BLaER1 treated with 17β-estradiol and CSF1 and Interleukin-3, amounts not matched to agents 10 nM and 100 nM (cell line): ENCODE measurements around the gene STAG3.

Experiments used
- H3K27ac ChIP-seq, 11 experiments: shearing (Covaris generic); formaldehyde crosslinking; 2 replicates each; pipeline ENCODE4 v1.8.1; 2022
- H3K27me3 ChIP-seq, 11 experiments: shearing (Covaris generic); formaldehyde crosslinking; 2 replicates each; pipeline ENCODE4 v1.8.1; 2022
- H3K36me3 ChIP-seq, 11 experiments: shearing (Covaris generic); formaldehyde crosslinking; 2 replicates each; pipeline ENCODE4 v1.8.1; 2022
- H3K4me1 ChIP-seq, 10 experiments: shearing (Covaris generic); formaldehyde crosslinking; 2 replicates each; pipeline ENCODE4 v1.8.1; 2022
- H3K4me2 ChIP-seq, 11 experiments: shearing (Covaris generic); formaldehyde crosslinking; 2 replicates each; pipeline ENCODE4 v1.8.1; 2022
- H3K4me3 ChIP-seq, 10 experiments: shearing (Covaris generic); formaldehyde crosslinking; 2 replicates each; pipeline ENCODE4 v1.8.1; 2022
- H3K9ac ChIP-seq, 11 experiments: shearing (Covaris generic); formaldehyde crosslinking; 2 replicates each; pipeline ENCODE4 v1.8.1; 2022
- H3K9me3 ChIP-seq, 11 experiments: shearing (Covaris generic); formaldehyde crosslinking; replicated peaks in 1 of 11; 2 replicates each; pipeline ENCODE4 v1.8.1; 2022
- H4K20me1 ChIP-seq, 11 experiments: shearing (Covaris generic); formaldehyde crosslinking; 2 replicates each; pipeline ENCODE4 v1.8.1; 2022
- Cebpa-rat ChIP-seq, 11 experiments: shearing (Covaris generic); IDR thresholded peaks; 2 replicates each; pipeline ENCODE4 v1.8.1; 2022

Gene STAG3

GRCh38 chr7:100152937-100153666, 24.6 kb upstream of the STAG3 start:
- H3K36me3 ChIP-seq = peaks cover 40 to 72% (median 54%) of the 10 kb centered on the region in 11 experiments
- TF ChIP-seq Cebpa-rat (IDR thresholded peaks at IDR 0.05) = no peak
- H3K4me1 ChIP-seq = peaks cover 71 to 88% (median 83%) of the 10 kb centered on the region in 10 experiments

GRCh38 chr7:100153708-100154535, 23.8 kb upstream of the STAG3 start:
- H3K9ac ChIP-seq = peak overlapping the region in 10 of 11 experiments; percentile 1 to 52 (median 26); a peak in 9 of 22 replicates
- peaks cover 71 to 87% (median 82%) of the 10 kb centered on the region in 10 experiments for H3K4me1 ChIP-seq
- H3K36me3 ChIP-seq = peaks cover 40 to 72% (median 54%) of the 10 kb centered on the region in 11 experiments
- H3K9me3 ChIP-seq = no peaks in the 10 kb centered on the region
- TF ChIP-seq Cebpa-rat (IDR thresholded peaks at IDR 0.05) = no peak
- H3K4me3 ChIP-seq = peak overlapping the region in 1 of 10 experiments; percentile 4; a peak in 1 of 20 replicates
- peak overlapping the region in 8 of 11 experiments; percentile 9 to 74 (median 50); a peak in 12 of 22 replicates for H3K27ac ChIP-seq
- H3K27me3 ChIP-seq = no peaks in the 10 kb centered on the region
- H4K20me1 ChIP-seq = peaks cover 39 to 63% (median 50%) of the 10 kb centered on the region in 11 experiments
- peak overlapping the region in 7 of 11 experiments; percentile 12 to 100 (median 89); a peak in 13 of 22 replicates for H3K4me2 ChIP-seq

More at GRCh38 chr7:100152937-100153666, 24.6 kb upstream of the STAG3 start:
- Histone ChIP-seq H3K9me3 (no peaks in the 10 kb centered on the region), H3K4me3 (peak overlapping the region in 1 of 10 experiments; percentile 4; a peak in 1 of 20 replicates), H3K9ac (peak overlapping the region in 9 of 11 experiments; percentile 1 to 52 (median 30); a peak in 12 of 22 replicates), H3K4me2 (peak overlapping the region; percentile 57 to 100 (median 80); a peak in 21 of 22 replicates), H3K27ac (peak overlapping the region in 9 of 11 experiments; percentile 9 to 74 (median 48); a peak in 17 of 22 replicates), H3K27me3 (no peaks in the 10 kb centered on the region), H4K20me1 (peaks cover 39 to 62% (median 50%) of the 10 kb centered on the region in 11 experiments)

DNA sequence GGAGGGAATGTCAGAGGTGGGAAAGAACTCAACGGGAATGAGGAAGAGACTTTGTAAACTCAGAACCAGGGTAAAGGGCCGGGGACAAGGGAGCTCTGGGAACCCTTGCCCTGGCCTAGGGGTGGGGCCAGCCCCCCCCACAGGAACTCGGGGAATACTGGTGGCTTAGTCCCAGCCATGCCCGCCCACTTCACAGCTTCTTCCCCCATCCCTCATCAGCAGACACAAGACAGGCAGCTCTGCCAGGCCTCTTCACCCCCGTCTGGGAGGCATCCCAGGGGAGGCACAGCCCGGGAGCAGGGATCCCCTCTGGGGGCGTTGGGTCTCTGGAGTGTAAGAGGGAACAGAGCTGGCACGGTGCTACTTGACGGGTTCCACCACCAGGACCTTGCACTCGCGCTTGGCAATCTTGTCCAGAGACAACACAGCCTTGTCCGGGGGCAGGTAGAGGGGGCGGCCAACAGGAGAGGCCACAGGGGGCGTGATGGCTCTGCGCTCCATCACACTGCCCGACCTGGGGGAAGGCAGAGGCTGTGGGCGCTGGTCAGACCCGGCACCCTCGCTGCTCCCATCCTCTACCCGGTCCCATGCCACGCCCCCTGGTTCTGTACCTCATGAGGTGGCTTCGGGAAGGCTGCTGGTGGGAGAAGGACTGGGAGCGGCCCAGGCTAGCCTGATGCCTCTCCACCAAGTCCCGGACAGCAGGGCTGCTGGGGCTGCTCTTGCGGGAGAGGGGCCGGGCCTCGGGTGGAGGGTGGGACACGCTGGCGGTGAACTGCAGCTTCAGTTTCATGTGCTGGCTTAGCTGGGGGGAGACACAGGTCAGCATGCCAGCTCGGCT, 22.8 kb upstream of the STAG3 start:
- H3K4me2 ChIP-seq = peak overlapping the region; percentile 5 to 100 (median 89); a peak in 18 of 22 replicates
- peaks cover 75 to 92% (median 84%) of the 10 kb centered on the region in 10 experiments for H3K4me1 ChIP-seq
- peak overlapping the region in 5 of 11 experiments; percentile 1 to 53 (median 17); a peak in 7 of 22 replicates for H3K27ac ChIP-seq
- no peaks in the 10 kb centered on the region for H3K27me3 ChIP-seq
- peak overlapping the region in 1 of 10 experiments; percentile 18; a peak in 2 of 20 replicates for H3K4me3 ChIP-seq
- peaks cover 39 to 63% (median 50%) of the 10 kb centered on the region in 11 experiments for H4K20me1 ChIP-seq
- peaks cover 40 to 72% (median 54%) of the 10 kb centered on the region in 11 experiments for H3K36me3 ChIP-seq
- no peaks in the 10 kb centered on the region for H3K9me3 ChIP-seq
- H3K9ac ChIP-seq = peak overlapping the region; percentile 20 to 68 (median 40); a peak in 16 of 22 replicates
- no peak for TF ChIP-seq Cebpa-rat (IDR thresholded peaks at IDR 0.05)

GRCh38 chr7:100155553-100156317, 22.0 kb upstream of the STAG3 start:
- peak overlapping the region; percentile 89 to 100 (median 97); a peak in 20 of 22 replicates for H3K4me2 ChIP-seq
- H3K27me3 ChIP-seq = no peaks in the 10 kb centered on the region
- H3K4me1 ChIP-seq = peaks cover 66 to 88% (median 75%) of the 10 kb centered on the region in 10 experiments
- peaks cover 40 to 66% (median 53%) of the 10 kb centered on the region in 11 experiments for H3K36me3 ChIP-seq
- TF ChIP-seq Cebpa-rat (IDR thresholded peaks at IDR 0.05) = no peak
- H3K9ac ChIP-seq = peak overlapping the region in 9 of 11 experiments; percentile 35 to 94 (median 68); a peak in 10 of 22 replicates
- H3K9me3 ChIP-seq = no peaks in the 10 kb centered on the region
- peak overlapping the region in 1 of 11 experiments; percentile 86; a peak in 2 of 22 replicates for H3K27ac ChIP-seq
- peaks cover 39 to 63% (median 50%) of the 10 kb centered on the region in 11 experiments for H4K20me1 ChIP-seq
- H3K4me3 ChIP-seq = peak overlapping the region in 4 of 10 experiments; percentile 80 to 100 (median 94); a peak in 6 of 20 replicates

- Histone ChIP-seq H3K9me3 (no peaks in the 10 kb centered on the region), H4K20me1 (peaks cover 39 to 60% (median 50%) of the 10 kb centered on the region in 11 experiments), H3K4me3 (peak overlapping the region; percentile 80 to 100 (median 94); a peak in 19 of 20 replicates), H3K4me1 (peaks cover 62 to 80% (median 71%) of the 10 kb centered on the region in 10 experiments), H3K27me3 (no peaks in the 10 kb centered on the region), H3K27ac (peak overlapping the region in 9 of 11 experiments; percentile 35 to 96 (median 92); a peak in 16 of 22 replicates), H3K4me2 (peak overlapping the region; percentile 89 to 100 (median 97)), H3K9ac (peak overlapping the region; percentile 87 to 98 (median 94)), H3K36me3 (peaks cover 40 to 58% (median 51%) of the 10 kb centered on the region in 11 experiments)
- TF ChIP-seq Cebpa-rat (IDR thresholded peaks at IDR 0.05) = no peak
Observed at GRCh38 chr7:100156331-100157068, 21.2 kb upstream of the STAG3 start.

DNA sequence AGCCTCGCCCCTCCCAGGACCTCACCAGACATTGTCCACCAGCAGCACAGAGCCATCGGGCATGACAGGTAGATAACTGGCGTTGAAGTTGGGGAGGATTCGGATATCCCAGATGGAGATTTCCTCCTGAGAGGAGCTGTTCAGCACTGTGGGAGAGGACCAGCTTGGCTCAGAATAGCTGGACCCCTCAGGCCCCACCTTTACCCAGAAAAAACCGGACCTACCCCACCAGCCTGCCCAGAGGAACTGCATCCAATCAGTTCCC, 20.7 kb upstream of the STAG3 start:
- Histone ChIP-seq H3K4me1 (peaks cover 57 to 75% (median 66%) of the 10 kb centered on the region in 10 experiments), H3K9me3 (no peaks in the 10 kb centered on the region), H3K4me2 (peak overlapping the region; percentile 89 to 100 (median 97)), H3K4me3 (peak overlapping the region; percentile 80 to 100 (median 94)), H3K9ac (peak overlapping the region; percentile 87 to 98 (median 94)), H4K20me1 (peaks cover 39 to 57% (median 50%) of the 10 kb centered on the region in 11 experiments), H3K27ac (peak overlapping the region in 9 of 11 experiments; percentile 35 to 96 (median 92); a peak in 16 of 22 replicates), H3K27me3 (no peaks in the 10 kb centered on the region), H3K36me3 (peaks cover 40 to 53% (median 46%) of the 10 kb centered on the region in 11 experiments)
- no peak for TF ChIP-seq Cebpa-rat (IDR thresholded peaks at IDR 0.05)
